Thyroid gland (tissue), 4 donors: ENCODE data around the gene PAM16. TPM values are rescaled to one million over a fixed set of nuclear protein-coding genes. Genes with fewer than 3 reads are reported as not detected.

ENCODE experiments used
- DNase-seq, 2 donors: peaks; one replicate each; pipeline ENCODE4 v3.0.0-alpha.2; 2019
- H3K27ac ChIP-seq, 3 donors: fragments of 200-600 bp; sonication (generic); 1 replicate in 2 of 3; 2 replicates in 1 of 3; pipeline ENCODE4 v1.5.1; 2016 to 2019; ENCODE audit warnings: mild to moderate bottlenecking in 1 of 3, moderate library complexity in 1 of 3
- H3K27me3 ChIP-seq: fragments of 200-600 bp; sonication (generic); one replicate; pipeline ENCODE4 v1.5.1; 2019
- H3K36me3 ChIP-seq, 2 donors: fragments of 200-600 bp; sonication (generic); one replicate each; pipeline ENCODE4 v1.5.1; 2016 to 2019
- H3K4me1 ChIP-seq, 2 donors: fragments of 200-600 bp; sonication (generic); one replicate each; pipeline ENCODE4 v1.5.1; 2017 to 2019
- H3K4me3 ChIP-seq, 3 donors: fragments of 200-600 bp; sonication (generic); replicated peaks in 1 of 3; 1 replicate in 2 of 3; 2 replicates in 1 of 3; pipeline ENCODE4 v1.5.1; 2016; ENCODE audit warnings: mild to moderate bottlenecking in 1 of 3
- H3K9me3 ChIP-seq: fragments of 200-600 bp; sonication (generic); one replicate; pipeline ENCODE4 v1.5.1; 2017
- POLR2A ChIP-seq, 2 donors: fragments of 450-650 bp; IDR thresholded peaks; one replicate each; pipeline ENCODE4 v1.6.1; 2017; ENCODE audit warnings: antibody characterized with exemption in 2 of 2, mild to moderate bottlenecking in 2 of 2, moderate library complexity in 1 of 2
- WGBS, 2 donors: methylation state at CpG; one replicate each; pipeline ENCODE4 v1.1.5; 2017; 5-methylcytosine and 5-hydroxymethylcytosine counted together
- intact Hi-C: fragments of 100-400 bp; cut with DNase I; formaldehyde crosslinking; loops from one replicate; pipeline ENCODE4 v1.15.1; 2023
- total RNA-seq, 4 donors: library from RNA; depleted of rRNA; stranded (reverse); fragments of >200 nt; gene quantifications; one replicate each; pipeline ENCODE4 v1.2.3, GENCODE V29; 2016
- TF ChIP-seq, protein P1 (sequence below), 6 experiments: fragments of 200-600 bp in 3 of 6; fragments of 450-650 bp in 3 of 6; sonication (generic) in 3 of 6; IDR thresholded peaks; one replicate each; pipeline ENCODE4 v1.5.1; 2016 to 2019; ENCODE audit warnings: antibody characterized with exemption in 6 of 6, mild to moderate bottlenecking in 2 of 6, inconsistent platforms in 1 of 6, moderate library complexity in 1 of 6

The PAM16 gene
- total RNA-seq, 4 donors from 2014 or later: 5.6 to 60.2 (median 27.3) TPM

DNA sequence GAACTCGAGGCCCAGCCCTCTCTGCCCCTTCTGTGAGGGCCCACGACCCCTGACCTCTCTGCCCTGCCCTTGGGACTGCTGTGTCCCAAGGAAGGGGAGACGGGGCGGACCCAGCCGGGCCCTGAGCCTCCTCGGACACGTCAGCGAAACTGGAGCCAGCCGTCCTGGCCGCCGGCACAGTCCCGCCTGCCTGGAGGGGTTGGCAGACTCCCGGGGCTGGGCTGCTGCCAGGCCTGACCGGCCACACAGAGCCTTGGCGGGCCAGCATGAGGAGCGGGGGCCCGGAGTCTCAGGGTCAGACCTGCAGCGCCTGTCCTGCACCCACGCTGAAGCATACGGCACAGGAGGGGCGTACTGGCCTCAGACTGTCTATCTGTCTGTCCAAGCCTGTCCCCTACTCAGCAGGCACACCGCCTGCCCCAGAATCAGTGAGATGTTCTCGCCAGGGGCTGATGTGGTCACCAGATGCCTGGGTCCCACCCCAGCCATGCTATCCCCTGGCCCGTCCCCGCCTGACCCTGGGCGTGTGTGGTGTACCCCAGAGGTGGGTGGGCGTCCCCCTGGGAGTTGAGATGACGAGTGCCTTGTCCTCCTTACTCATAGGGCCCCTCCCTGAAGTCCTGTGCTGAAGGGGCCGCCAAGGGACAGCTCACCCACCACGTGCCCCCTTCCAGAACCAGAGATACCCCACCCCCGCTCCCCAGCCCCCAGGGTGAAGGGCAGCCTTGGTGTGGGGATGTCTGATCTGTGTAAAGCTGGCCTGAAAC, 25.2 kb upstream of the PAM16 start:
- no peaks in the 10 kb centered on the region for H3K27me3 ChIP-seq
- H3K4me3 ChIP-seq: no peak overlapping the region
- intact Hi-C loops: no loop called here
- no peaks in the 10 kb centered on the region for H3K9me3 ChIP-seq
- TF ChIP-seq, protein P1, sequence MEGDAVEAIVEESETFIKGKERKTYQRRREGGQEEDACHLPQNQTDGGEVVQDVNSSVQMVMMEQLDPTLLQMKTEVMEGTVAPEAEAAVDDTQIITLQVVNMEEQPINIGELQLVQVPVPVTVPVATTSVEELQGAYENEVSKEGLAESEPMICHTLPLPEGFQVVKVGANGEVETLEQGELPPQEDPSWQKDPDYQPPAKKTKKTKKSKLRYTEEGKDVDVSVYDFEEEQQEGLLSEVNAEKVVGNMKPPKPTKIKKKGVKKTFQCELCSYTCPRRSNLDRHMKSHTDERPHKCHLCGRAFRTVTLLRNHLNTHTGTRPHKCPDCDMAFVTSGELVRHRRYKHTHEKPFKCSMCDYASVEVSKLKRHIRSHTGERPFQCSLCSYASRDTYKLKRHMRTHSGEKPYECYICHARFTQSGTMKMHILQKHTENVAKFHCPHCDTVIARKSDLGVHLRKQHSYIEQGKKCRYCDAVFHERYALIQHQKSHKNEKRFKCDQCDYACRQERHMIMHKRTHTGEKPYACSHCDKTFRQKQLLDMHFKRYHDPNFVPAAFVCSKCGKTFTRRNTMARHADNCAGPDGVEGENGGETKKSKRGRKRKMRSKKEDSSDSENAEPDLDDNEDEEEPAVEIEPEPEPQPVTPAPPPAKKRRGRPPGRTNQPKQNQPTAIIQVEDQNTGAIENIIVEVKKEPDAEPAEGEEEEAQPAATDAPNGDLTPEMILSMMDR (IDR thresholded peaks at IDR 0.05): no peak
- peak in 1 of 2 donors; percentile 32 for TF ChIP-seq POLR2A (IDR thresholded peaks at IDR 0.05)
- H3K4me1 ChIP-seq: peaks cover 92 to 96% of the 10 kb centered on the region in 2 donors
- peak overlapping the region; percentile 93 to 99 (median 98) for H3K27ac ChIP-seq
- peak; percentile 97 for DNase-seq
- H3K36me3 ChIP-seq: no peaks in the 10 kb centered on the region
- 20 to 49% methylated on average over 8 to 19 of the region's 31 CpGs for WGBS, 2 donors

- DNase-seq: peak; percentile 48
- intact Hi-C loops: no loop called here
- H3K27me3 ChIP-seq: no peaks in the 10 kb centered on the region
- no peaks in the 10 kb centered on the region for H3K9me3 ChIP-seq
- H3K4me3 ChIP-seq: no peak overlapping the region
- WGBS, 2 donors: 87 to 88% methylated on average over 12 to 15 of the region's 15 CpGs
- H3K27ac ChIP-seq: peak overlapping the region; percentile 93 to 99 (median 98)
- H3K4me1 ChIP-seq: peaks cover 92 to 96% of the 10 kb centered on the region in 2 donors
- no peaks in the 10 kb centered on the region for H3K36me3 ChIP-seq
- no peak for TF ChIP-seq POLR2A (IDR thresholded peaks at IDR 0.05)
- TF ChIP-seq, protein P1 (IDR thresholded peaks at IDR 0.05): no peak
Observed at GRCh38 chr16:4375717-4376116, 24.6 kb upstream of the PAM16 start.

- TF ChIP-seq, protein P1 (IDR thresholded peaks at IDR 0.05): no peak
- no peak for TF ChIP-seq POLR2A (IDR thresholded peaks at IDR 0.05)
- Histone ChIP-seq H3K36me3 (no peaks in the 10 kb centered on the region), H3K4me3 (peak overlapping the region in 1 of 3 donors; percentile 55), H3K27ac (peak overlapping the region; percentile 93 to 99 (median 98)), H3K9me3 (no peaks in the 10 kb centered on the region), H3K4me1 (peaks cover 83 to 96% of the 10 kb centered on the region in 2 donors), H3K27me3 (no peaks in the 10 kb centered on the region)
- 23 to 50% methylated on average over 16 to 26 of the region's 30 CpGs for WGBS, 2 donors
- intact Hi-C loops: no loop called here
- DNase-seq: peak; percentile 91
Observed at GRCh38 chr16:4373909-4374742, 23.0 kb upstream of the PAM16 start.

DNA sequence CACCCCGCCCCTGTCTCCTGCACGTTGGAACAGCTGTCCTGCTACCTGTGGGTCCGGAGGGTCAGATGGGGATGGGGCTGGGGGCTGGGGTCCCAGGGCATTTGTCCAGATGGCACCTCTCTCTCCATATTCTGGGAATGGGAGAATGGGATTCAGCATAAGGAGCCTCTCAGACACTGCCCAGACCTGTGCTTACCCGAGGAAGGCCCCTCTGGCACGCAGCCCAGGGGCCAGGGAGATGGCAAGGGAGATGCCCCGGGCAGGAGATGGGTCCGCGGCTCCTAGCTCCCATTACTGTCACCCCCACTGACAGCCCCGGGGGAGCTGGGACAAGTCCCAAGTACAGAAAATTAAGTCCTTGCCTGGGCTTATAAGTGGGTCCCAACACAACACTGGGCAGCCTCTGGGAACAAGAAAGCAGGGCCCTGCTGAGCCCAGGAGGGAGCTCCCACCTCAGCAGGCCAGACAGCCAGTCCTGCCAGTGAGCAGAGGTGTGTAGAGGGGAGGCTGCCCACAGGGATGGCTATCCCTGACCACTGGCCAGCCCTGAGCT, 22.3 kb upstream of the PAM16 start:
- H3K9me3 ChIP-seq: no peaks in the 10 kb centered on the region
- peak overlapping the region; percentile 93 to 99 (median 98) for H3K27ac ChIP-seq

More for the DNA sequence above, 22.3 kb upstream of the PAM16 start:
- peak; percentile 58 to 65 for DNase-seq
- H3K36me3 ChIP-seq: no peaks in the 10 kb centered on the region
- TF ChIP-seq POLR2A (IDR thresholded peaks at IDR 0.05): no peak
- TF ChIP-seq, protein P1 (IDR thresholded peaks at IDR 0.05): no peak
- no peaks in the 10 kb centered on the region for H3K27me3 ChIP-seq
- peak overlapping the region in 1 of 3 donors; percentile 55 for H3K4me3 ChIP-seq
- H3K4me1 ChIP-seq: peaks cover 79 to 94% of the 10 kb centered on the region in 2 donors
- WGBS, 2 donors: 33% methylated on average over 2 of the region's 9 CpGs; no CpG with 5 or more reads in 1 of the 2 donors
- intact Hi-C loops: no loop called here
